DMS79 (cell line): ENCODE data around the gene F9.

Experiments
- DNase-seq: peaks from one replicate; lab custom pipeline; 2025; lab: John Stamatoyannopoulos, UW

The F9 gene

GRCh38 chrX:139600105-139600504 lies 69.6 kb downstream of the F9 start:
- DNase-seq: no peak
